ENCODE data around the gene PSMD9. TPM values are rescaled to one million over a fixed set of nuclear protein-coding genes. Genes with fewer than 3 reads are reported as not detected.
"Not testable (repeated sequence)": the region's sequence is repeated elsewhere in the genome, so short reads cannot be mapped to it uniquely, and the experiment has no call there.

PSMD9 gene
- total RNA-seq, 1 donor: 57.9 TPM

GRCh38 chr12:121875582-121875981, 13.0 kb upstream of the PSMD9 start:
- DNase-seq (ENCODE audit: low read depth): no peak
- TF ChIP-seq CTCF (IDR thresholded peaks at IDR 0.05; ENCODE audit: insufficient read depth, low read length): no peak
- H3K4me3 ChIP-seq (ENCODE audit: low read depth, low read length): no peak overlapping the region

- not testable (repeated sequence) for DNase-seq (ENCODE audit: low read depth); H3K4me3 ChIP-seq (ENCODE audit: low read depth, low read length)
These were observed 12.5 kb upstream of the PSMD9 start for GRCh38 chr12:121876080-121876447.

DNA sequence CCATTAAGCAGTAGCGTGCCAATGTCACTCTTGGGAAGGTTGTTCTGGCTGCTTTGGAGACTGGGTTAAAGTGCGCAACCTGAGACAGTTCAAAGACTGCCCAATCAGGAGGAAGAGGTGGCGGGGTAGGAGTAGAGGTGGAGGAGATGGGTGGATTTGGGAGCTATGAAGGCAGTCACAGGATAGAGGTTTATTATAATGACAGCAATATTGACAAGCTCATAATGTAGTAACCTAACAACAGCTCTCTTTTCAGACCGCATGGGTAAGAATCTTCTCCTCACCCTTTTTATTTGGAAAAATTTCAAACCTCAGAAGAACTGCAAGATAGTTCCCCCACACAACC, 5.3 kb upstream of the PSMD9 start:
- H3K4me3 ChIP-seq (ENCODE audit: low read depth, low read length): no peak overlapping the region
- TF ChIP-seq CTCF (IDR thresholded peaks at IDR 0.05; ENCODE audit: insufficient read depth, low read length): no peak
- DNase-seq (ENCODE audit: low read depth): no peak

DNA sequence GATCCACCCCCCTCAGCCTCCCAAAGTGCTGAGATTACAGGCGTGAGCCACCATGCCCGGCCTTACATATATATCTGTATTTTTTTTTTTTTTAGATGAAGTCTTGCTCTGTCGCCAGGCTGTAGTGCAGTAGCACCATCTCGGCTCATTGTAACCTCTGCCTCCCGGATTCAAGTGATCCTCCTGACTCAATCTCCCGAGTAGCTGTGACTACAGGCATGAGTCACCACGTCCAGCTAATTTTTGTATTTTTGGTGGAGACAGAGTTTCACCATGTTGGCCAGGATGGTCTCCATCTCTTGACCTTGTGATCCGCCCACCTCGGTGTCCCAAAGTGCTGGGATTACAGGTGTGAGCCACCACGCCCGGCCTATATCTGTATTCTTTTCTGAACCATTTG, 3.5 kb upstream of the PSMD9 start:
- not testable (repeated sequence) for H3K4me3 ChIP-seq (ENCODE audit: low read depth, low read length)
- DNase-seq (ENCODE audit: low read depth): peak; percentile 31

GRCh38 chr12:121888083-121888477, 510 bp upstream of the PSMD9 start:
- peak overlapping the region; percentile 59 for H3K4me3 ChIP-seq (ENCODE audit: low read depth, low read length)
- no peak for TF ChIP-seq CTCF (IDR thresholded peaks at IDR 0.05; ENCODE audit: insufficient read depth, low read length)
- DNase-seq (ENCODE audit: low read depth): no peak

DNA sequence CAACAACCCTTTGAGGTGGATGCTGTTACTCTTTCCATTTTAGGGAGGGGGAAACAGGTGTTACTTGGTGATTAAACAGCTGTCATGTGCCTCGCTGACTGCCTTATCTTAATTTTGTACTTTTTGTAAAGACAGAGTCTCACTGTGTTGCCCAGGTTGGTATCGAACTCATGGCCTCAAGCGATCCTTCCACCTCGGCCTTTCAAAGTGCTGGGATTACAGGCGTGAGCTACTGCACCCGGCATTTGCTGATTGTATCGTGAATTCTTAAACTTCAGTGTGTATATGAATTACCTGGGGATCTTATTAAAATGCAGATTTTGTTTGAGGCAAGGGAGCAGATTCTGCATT, 659 bp downstream of the PSMD9 start:
- DNase-seq (ENCODE audit: low read depth): no peak
- no peak for TF ChIP-seq CTCF (IDR thresholded peaks at IDR 0.05; ENCODE audit: insufficient read depth, low read length)
- H3K4me3 ChIP-seq (ENCODE audit: low read depth, low read length): peak overlapping the region; percentile 97

- H3K4me3 ChIP-seq (ENCODE audit: low read depth, low read length): peak overlapping the region; percentile 97
- peak; percentile 32 for DNase-seq (ENCODE audit: low read depth)
These were observed 1.1 kb downstream of the PSMD9 start for GRCh38 chr12:121889661-121890060.

DNA sequence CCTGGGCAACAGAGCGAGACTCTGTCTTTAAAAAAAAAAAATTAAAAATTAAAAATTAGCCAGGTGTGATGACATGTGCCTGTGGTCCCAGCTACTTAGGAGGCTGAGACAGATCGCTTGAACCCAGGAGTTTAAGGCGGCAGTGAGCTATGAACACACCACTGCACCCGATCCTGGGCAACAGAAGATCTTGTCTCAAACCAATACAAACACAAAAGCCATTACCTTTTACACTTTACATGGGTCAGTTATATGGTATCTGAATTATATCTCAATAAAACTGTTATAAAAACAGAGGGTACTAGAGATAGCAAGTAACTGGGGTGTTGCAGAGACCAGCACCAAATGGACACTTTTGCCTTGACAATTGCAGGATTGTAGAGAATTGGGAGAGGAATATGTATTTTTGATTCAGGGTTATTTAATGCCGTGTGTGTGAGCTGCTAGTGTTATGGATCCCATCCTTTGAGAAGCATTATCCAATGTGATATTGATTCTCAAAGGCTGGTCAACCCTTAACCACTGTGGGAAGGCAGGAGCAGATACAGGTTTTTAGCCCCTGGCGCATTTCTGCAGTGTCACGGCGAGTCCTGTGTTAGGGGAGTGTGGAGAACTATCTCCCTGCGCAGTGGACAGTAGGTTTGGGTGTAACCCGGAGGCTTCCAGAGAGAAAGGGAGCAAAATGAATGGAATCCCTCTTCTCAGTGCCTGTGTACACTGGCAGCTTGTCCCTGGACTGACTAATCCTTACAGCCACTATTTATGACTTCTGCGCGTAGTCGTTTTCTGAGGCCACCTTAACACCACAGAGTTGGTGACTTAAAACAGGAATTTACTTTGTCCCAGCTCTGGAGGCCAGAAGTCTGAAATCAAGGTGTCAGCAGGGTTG, 4.3 kb downstream of the PSMD9 start:
- no peak overlapping the region for H3K4me3 ChIP-seq (ENCODE audit: low read depth, low read length)
- no peak for TF ChIP-seq CTCF (IDR thresholded peaks at IDR 0.05; ENCODE audit: insufficient read depth, low read length)
- DNase-seq (ENCODE audit: low read depth): no peak
